ENCODE results near the gene PRR9.

The PRR9 gene

GRCh38 chr1:153231363-153231762 is 14.0 kb downstream of the PRR9 start:
- DNase-seq: no peak

- DNase-seq: peak; percentile 39 to 65
These were observed 14.4 kb downstream of the PRR9 start for GRCh38 chr1:153231785-153232184.

GRCh38 chr1:153232553-153232952 is 15.2 kb downstream of the PRR9 start:
- DNase-seq: peak; percentile 39 to 49

GRCh38 chr1:153233448-153233847 is 16.1 kb downstream of the PRR9 start:
- no peak for DNase-seq

- DNase-seq: no peak
These were observed 21.1 kb downstream of the PRR9 start for GRCh38 chr1:153238527-153238926.

GRCh38 chr1:153242160-153242559 is 24.8 kb downstream of the PRR9 start:
- DNase-seq: no peak

GRCh38 chr1:153245466-153245865 is 28.1 kb downstream of the PRR9 start:
- no peak for DNase-seq

GRCh38 chr1:153246018-153246417 is 28.6 kb downstream of the PRR9 start:
- no peak for DNase-seq

GRCh38 chr1:153246825-153247224 is 29.4 kb downstream of the PRR9 start:
- no peak for DNase-seq

- no peak for DNase-seq
These were observed 30.9 kb downstream of the PRR9 start for GRCh38 chr1:153248176-153248879.

- DNase-seq: no peak
These were observed 32.8 kb downstream of the PRR9 start for GRCh38 chr1:153250166-153250565.

GRCh38 chr1:153251087-153251486 is 33.7 kb downstream of the PRR9 start:
- DNase-seq: no peak

- no peak for DNase-seq
These were observed 34.2 kb downstream of the PRR9 start for GRCh38 chr1:153251562-153251961.

GRCh38 chr1:153251988-153252387 is 34.6 kb downstream of the PRR9 start:
- DNase-seq: no peak

GRCh38 chr1:153253076-153253475 is 35.7 kb downstream of the PRR9 start:
- DNase-seq: no peak

- no peak for DNase-seq
These were observed 36.3 kb downstream of the PRR9 start for GRCh38 chr1:153253693-153254092.

- DNase-seq: no peak
These were observed 42.0 kb downstream of the PRR9 start, which contains the start of gene LORICRIN for GRCh38 chr1:153259387-153259786. TSS of gene LORICRIN (plus strand) at chr1:153259687. CDS start at chr1:153260950, 1,263 bp downstream.

GRCh38 chr1:153260585-153261280 is 43.3 kb downstream of the PRR9 start:
- peak; percentile 34 to 35 for DNase-seq

GRCh38 chr1:153261281-153262069 is 44.1 kb downstream of the PRR9 start:
- peak in 1 of 2 donors; percentile 9 for DNase-seq

- no peak for DNase-seq
These were observed 44.6 kb downstream of the PRR9 start for GRCh38 chr1:153262070-153262366.

- DNase-seq: peak; percentile 62 to 67
These were observed 45.2 kb downstream of the PRR9 start for GRCh38 chr1:153262462-153263157.

GRCh38 chr1:153265457-153265856 is 48.1 kb downstream of the PRR9 start:
- no peak for DNase-seq
